CD4-positive, alpha-beta T cell treated with Interleukin-10 for 1 hour (primary cell): Measurements from ENCODE around the gene IL21R.

ENCODE experiments used
- DNase-seq: peaks from one replicate; pipeline ENCODE4 v3.0.0-alpha.2; 2020

Gene IL21R

GRCh38 chr16:27492588-27492979 is 90.6 kb downstream of the IL21R start:
- no peak for DNase-seq

- DNase-seq = no peak
These were observed 93.2 kb downstream of the IL21R start for GRCh38 chr16:27495191-27495590.

- DNase-seq = no peak
These were observed 96.3 kb downstream of the IL21R start for GRCh38 chr16:27498031-27498825.

GRCh38 chr16:27498916-27499658 is 97.1 kb downstream of the IL21R start:
- no peak for DNase-seq

GRCh38 chr16:27499659-27500055 is 97.7 kb downstream of the IL21R start:
- DNase-seq = no peak

GRCh38 chr16:27500801-27501200 is 98.8 kb downstream of the IL21R start:
- no peak for DNase-seq
